HG03520 (cell line): ENCODE measurements around the gene KIN.
"Not testable (repeated sequence)": the region's sequence is repeated elsewhere in the genome, so short reads cannot be mapped to it uniquely, and the experiment has no call there.

Source experiments
- ATAC-seq: cut with Tn5 transposase; IDR thresholded peaks from one replicate; pipeline ENCODE4 v1.9.1; 2021; ENCODE audit warnings: mild to moderate bottlenecking, moderate library complexity; ENCODE audit not compliant: unreplicated experiment

The KIN gene

GRCh38 chr10:7787857-7788638 lies at the start of gene KIN, which contains the start of gene ATP5F1C:
KIN (minus strand) TSS chr10:7787993; CDS start chr10:7787933, 60 bp downstream.
ATP5F1C (plus strand) TSS chr10:7788177; CDS start chr10:7788208, 31 bp downstream.
- peak; percentile 93 for ATAC-seq

DNA sequence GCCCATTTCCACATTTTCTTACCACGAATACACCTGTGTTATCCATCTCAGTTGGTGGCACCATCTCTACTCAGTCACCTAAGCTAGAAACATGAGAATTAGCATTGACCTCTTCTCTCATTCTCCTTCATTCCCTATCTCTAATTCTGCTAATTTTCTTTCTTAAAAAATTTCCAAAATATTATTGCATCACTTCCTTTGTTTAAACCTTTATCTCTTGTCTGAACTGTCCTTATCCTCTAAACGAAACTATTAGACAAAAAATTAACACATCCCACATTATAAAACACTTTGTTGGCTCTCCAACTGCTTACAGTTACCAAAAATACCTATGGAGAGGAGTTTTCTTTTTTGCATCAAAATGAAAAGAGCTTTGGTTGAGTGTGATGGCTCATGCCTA lies 48.8 kb upstream of the KIN start:
- ATAC-seq, result no peak

- no peak for ATAC-seq
These were observed 46.5 kb upstream of the KIN start for GRCh38 chr10:7834262-7834661.

GRCh38 chr10:7833210-7833609 lies 45.4 kb upstream of the KIN start:
- no peak for ATAC-seq

DNA sequence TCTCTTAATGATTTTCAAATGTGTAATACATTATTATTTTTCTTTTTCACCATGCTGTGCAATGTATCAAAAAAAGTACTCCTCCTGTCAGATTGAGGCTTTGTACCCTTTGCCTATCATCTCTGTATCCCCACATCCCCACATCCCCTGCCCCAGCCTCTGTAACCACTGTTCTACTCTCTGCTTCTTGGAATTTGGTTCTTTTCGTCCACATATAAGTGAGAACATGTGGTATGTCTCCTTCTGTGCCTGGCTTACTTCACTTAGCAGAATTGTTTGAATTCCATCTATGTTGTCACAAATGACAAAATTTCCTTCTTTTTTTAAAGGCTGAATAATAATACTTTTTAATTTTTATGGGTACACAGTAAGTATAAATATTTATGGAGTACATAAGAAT lies 44.3 kb upstream of the KIN start:
- no peak for ATAC-seq

GRCh38 chr10:7829289-7829834 lies 41.6 kb upstream of the KIN start:
- ATAC-seq, result no peak

DNA sequence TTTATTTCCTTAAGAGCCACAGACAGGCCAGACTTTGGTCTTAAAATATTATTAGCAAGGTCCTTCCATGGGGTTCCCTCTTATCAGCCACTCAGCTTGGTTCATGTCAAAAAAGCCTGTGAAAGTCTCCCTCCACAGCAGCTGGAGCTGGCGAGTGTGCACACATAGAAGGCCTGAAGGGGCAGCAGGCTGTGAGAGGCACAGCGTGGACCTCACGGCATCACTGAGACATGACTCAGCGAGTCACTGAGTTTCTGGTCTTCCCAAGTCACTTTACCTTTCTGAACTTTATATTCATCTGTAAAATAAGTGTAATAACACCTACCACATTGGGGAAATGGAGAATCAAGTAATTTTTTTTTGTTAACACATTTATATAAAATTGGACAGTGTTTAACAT lies 39.2 kb upstream of the KIN start:
- no peak for ATAC-seq

DNA sequence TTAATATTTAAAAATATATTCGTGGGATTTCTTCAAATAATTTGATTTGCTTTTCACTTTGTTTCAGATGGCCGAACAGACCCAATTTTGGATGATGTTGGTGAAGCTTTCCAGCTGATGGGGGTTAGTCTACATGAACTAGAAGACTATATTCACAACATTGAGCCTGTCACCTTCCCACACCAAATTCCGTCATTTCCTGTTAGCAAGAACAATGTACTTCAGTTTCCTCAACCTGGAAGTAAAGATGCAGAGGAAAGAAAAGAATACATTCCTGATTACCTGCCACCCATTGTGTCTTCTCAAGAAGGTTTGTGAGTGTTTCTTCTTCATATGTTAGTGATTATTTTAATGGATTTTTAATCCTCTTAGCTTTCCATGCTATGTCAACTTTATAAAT lies 36.5 kb upstream of the KIN start:
- ATAC-seq, result no peak

DNA sequence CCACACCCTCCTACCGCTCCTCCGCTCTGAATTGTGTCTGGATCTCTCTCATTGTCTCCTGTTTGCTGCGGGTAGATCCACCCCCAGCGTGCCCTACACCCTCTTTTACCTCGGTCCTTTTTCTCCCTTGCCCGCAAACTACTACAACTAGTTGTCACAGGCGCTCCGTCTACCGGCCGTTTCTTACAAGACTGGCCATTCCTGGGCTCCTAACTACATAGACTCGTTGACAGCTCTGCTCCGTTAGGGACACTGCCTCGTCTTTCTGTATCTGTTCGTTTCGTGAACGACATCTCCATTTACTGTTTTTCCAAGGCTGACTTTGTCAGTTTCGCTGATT lies 31.3 kb upstream of the KIN start:
- peak; percentile 41 for ATAC-seq

DNA sequence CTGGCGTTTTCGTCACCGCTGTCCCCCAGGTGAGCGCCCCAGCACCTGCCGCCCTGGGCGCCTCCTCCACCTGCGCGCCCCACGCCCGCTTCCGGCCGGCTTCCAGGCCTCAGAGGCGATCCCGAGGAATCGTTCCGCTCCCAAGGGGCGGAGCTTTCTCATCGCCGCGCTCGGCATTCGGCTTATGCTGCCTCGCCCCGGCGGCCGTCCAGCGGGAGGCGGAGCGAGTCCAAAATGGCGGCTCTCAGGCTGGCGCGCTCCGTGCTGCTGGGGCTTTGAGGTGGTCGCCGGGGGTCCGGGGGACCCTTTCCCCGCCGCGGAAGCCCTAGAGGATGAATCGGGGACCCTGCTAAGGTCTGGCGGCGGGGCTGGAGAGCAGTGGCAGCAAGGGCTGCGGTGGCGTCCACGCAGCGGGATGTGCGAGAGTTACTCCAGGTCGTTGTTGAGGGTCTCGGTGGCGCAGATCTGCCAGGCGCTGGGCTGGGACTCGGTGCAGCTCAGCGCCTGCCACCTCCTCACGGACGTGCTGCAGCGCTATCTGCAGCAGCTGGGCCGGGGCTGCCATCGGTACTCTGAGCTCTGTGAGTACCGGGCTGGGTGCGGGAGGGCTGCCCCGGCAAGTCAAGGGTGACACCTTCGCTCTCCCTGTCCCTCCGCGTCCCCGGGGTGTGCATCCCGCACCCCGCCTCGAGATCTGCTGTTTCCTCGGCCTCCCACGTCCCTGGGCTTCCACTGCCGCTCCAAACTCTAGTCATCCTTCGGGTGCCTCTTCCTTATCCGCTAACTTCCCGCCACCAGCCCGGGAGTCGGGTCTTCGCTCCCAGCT lies 30.7 kb upstream of the KIN start, which contains the start of gene TAF3:
TSS of gene TAF3 (plus strand) at position 211 of the 826 bp plus-strand sequence. CDS start at position 416, 205 bp downstream.
- ATAC-seq, result peak; percentile 82

- peak; percentile 13 for ATAC-seq
These were observed 30.1 kb upstream of the KIN start for GRCh38 chr10:7817984-7818294.

DNA sequence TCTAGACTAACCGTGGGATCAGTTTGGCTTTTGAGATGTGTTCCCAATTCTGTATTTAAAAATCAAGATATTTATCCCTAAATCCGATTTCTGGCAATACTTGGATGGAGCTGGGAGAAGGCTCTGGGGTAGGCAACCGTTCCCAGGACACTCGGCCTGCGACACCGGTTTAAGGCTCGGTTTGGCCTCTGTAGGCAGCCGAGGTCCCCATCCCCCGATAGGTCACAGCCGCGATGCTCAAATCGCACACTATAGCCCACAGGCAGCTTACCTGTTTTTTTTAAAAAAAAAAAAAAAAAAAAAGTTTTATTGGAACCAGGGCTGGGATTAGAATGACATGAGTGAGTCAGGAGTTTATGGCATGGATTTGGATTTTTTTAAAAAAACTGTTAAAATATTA lies 29.8 kb upstream of the KIN start:
- no peak for ATAC-seq

GRCh38 chr10:7813481-7813880 lies 25.7 kb upstream of the KIN start:
- ATAC-seq, result no peak

GRCh38 chr10:7811743-7812142 lies 23.9 kb upstream of the KIN start:
- ATAC-seq, result not testable (repeated sequence)

GRCh38 chr10:7811000-7811399 lies 23.2 kb upstream of the KIN start:
- no peak for ATAC-seq

GRCh38 chr10:7810443-7810842 lies 22.6 kb upstream of the KIN start:
- no peak for ATAC-seq

DNA sequence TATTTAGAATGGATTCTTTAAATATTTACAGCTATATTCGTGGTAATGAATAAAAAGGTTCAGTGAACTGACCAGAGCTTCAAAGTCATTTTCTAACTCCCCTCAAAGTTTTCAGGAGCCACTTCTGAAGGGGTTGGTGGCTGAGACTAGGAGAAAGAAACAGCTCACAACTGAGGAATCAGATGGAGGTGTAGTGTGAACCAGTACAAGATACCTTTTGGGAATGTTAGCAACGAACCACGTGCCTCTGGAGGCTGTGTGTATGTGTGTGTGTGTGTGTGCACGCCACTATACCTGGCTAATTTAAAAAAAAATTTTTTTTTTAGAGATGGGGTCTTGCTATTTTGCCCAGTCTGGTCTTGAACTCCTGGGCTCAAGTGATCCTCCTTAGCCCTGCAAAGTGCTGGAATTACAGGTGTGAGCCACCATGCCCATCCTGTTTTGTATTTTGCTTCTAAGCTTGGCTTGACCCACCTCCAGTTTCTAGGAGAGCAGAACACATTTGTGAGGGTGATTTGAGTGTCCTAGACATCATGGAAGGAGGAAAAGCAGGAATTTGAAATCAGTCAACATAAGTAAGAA lies 21.0 kb upstream of the KIN start:
- no peak for ATAC-seq

GRCh38 chr10:7804741-7805140 lies 16.9 kb upstream of the KIN start:
- ATAC-seq, result no peak

GRCh38 chr10:7804216-7804615 lies 16.4 kb upstream of the KIN start:
- ATAC-seq, result no peak

DNA sequence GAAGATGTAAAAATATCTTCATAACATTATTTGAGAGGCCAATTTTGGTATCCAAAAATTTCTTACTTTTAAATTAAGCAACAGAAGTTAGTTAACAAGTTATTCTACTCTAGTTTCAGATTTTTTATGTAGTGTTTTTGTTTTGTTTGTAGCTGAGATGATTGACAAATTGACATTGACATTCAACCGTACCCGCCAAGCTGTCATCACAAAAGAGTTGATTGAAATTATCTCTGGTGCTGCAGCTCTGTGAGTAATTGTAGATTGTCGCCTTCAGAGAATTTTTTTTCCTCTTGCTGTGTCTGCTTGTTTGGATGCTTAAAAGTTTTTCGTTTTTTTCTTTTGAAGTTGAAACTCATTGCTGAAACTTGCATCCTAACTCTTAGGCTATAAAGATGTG lies 14.8 kb upstream of the KIN start:
- no peak for ATAC-seq

DNA sequence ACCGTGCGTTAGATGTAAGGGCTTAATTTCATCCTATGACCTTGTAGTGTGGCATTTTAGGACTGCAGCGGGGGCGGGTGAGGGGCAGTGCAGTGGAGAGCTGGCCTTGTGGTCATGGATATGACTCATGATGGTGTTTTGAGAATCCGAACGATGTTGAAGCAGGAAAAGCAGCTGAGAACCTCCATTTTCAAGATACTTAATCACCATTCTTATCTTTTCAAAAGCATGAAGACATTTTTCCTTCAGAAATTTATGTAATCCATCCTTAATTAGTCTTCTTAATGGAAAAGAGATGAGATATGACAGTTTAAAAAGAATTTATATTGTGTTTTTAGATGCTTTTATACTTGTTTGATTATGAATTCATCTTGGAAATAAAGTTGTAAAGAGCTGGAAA lies 9.8 kb upstream of the KIN start:
- no peak for ATAC-seq

DNA sequence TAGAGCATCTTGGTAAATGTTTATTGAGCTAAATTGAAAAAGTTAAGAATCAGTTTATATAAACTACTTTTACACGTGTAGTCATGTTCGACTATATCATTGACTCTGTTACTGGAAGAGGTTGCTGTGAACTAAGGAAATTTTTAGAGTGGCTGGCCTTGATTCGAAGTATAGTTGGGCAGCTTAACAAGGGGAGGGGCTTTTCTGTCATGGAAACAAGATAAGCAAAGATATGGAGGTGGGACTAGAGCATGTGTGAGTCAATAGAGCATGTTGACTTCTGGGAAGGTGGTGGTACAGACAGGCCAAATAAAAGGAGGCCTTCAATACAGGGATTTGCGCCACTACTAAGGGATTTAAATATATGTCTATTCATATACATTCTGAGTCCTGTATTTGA lies 7.8 kb upstream of the KIN start:
- no peak for ATAC-seq
